IPS-15b (cell line): Measurements from ENCODE around the gene RDH11.

Experiments
- H3K27me3 ChIP-seq: one replicate; pipeline ENCODE4 v1.6.1; 2013; ENCODE audit warnings: low read length; ENCODE audit not compliant: control insufficient read depth, insufficient read depth
- H3K36me3 ChIP-seq: one replicate; pipeline ENCODE4 v1.6.1; 2013; ENCODE audit warnings: low read length; ENCODE audit not compliant: control insufficient read depth, insufficient read depth
- H3K4me1 ChIP-seq: one replicate; pipeline ENCODE4 v1.6.1; 2013; ENCODE audit warnings: mild to moderate bottlenecking, low read length; ENCODE audit not compliant: control insufficient read depth, insufficient read depth
- H3K4me3 ChIP-seq: one replicate; pipeline ENCODE4 v1.5.1; 2013; ENCODE audit warnings: low read depth, low read length
- H3K9ac ChIP-seq: one replicate; pipeline ENCODE4 v1.6.1; 2013; ENCODE audit warnings: low read depth, mild to moderate bottlenecking, low read length
- H3K9me3 ChIP-seq: one replicate; pipeline ENCODE4 v1.6.1; 2013; ENCODE audit warnings: mild to moderate bottlenecking, low read length; ENCODE audit not compliant: control insufficient read depth, insufficient read depth

RDH11 gene

GRCh38 chr14:67673451-67673850, 22.1 kb downstream of the RDH11 start:
- Histone ChIP-seq H3K4me3 (peak overlapping the region; percentile 63), H3K27me3 (no peaks in the 10 kb centered on the region), H3K4me1 (no peaks in the 10 kb centered on the region), H3K9me3 (no peaks in the 10 kb centered on the region), H3K36me3 (peaks cover 3% of the 10 kb centered on the region), H3K9ac (no peak overlapping the region)

GRCh38 chr14:67668559-67668958, 27.0 kb downstream of the RDH11 start:
- H3K4me3 ChIP-seq = no peak overlapping the region
- H3K9ac ChIP-seq = no peak overlapping the region
- no peaks in the 10 kb centered on the region for H3K36me3 ChIP-seq
- H3K9me3 ChIP-seq = no peaks in the 10 kb centered on the region
- no peaks in the 10 kb centered on the region for H3K27me3 ChIP-seq
- H3K4me1 ChIP-seq = no peaks in the 10 kb centered on the region

GRCh38 chr14:67666750-67667449, 28.7 kb downstream of the RDH11 start:
- H3K27me3 ChIP-seq = no peaks in the 10 kb centered on the region
- H3K9me3 ChIP-seq = no peaks in the 10 kb centered on the region
- H3K4me1 ChIP-seq = no peaks in the 10 kb centered on the region

GRCh38 chr14:67665868-67666267, 29.7 kb downstream of the RDH11 start:
- no peak overlapping the region for H3K4me3 ChIP-seq

More at GRCh38 chr14:67666750-67667449, 28.7 kb downstream of the RDH11 start:
- Histone ChIP-seq H3K9ac (no peak overlapping the region), H3K36me3 (no peaks in the 10 kb centered on the region), H3K4me3 (no peak overlapping the region)

GRCh38 chr14:67663633-67664032, 31.9 kb downstream of the RDH11 start:
- H3K36me3 ChIP-seq = no peaks in the 10 kb centered on the region
- no peak overlapping the region for H3K4me3 ChIP-seq

More at GRCh38 chr14:67665868-67666267, 29.7 kb downstream of the RDH11 start:
- H3K27me3 ChIP-seq = no peaks in the 10 kb centered on the region
- H3K4me1 ChIP-seq = no peaks in the 10 kb centered on the region
- H3K9me3 ChIP-seq = no peaks in the 10 kb centered on the region
- H3K36me3 ChIP-seq = no peaks in the 10 kb centered on the region
- no peak overlapping the region for H3K9ac ChIP-seq

GRCh38 chr14:67653651-67654280, 41.8 kb downstream of the RDH11 start:
- Histone ChIP-seq H3K9ac (no peak overlapping the region), H3K4me1 (no peaks in the 10 kb centered on the region), H3K9me3 (no peaks in the 10 kb centered on the region), H3K36me3 (peaks cover 9% of the 10 kb centered on the region), H3K27me3 (no peaks in the 10 kb centered on the region), H3K4me3 (no peak overlapping the region)

More at GRCh38 chr14:67663633-67664032, 31.9 kb downstream of the RDH11 start:
- Histone ChIP-seq H3K9ac (no peak overlapping the region), H3K4me1 (no peaks in the 10 kb centered on the region), H3K9me3 (no peaks in the 10 kb centered on the region), H3K27me3 (no peaks in the 10 kb centered on the region)

GRCh38 chr14:67652189-67652588, 43.4 kb downstream of the RDH11 start:
- no peak overlapping the region for H3K9ac ChIP-seq
- no peak overlapping the region for H3K4me3 ChIP-seq
- peaks cover 9% of the 10 kb centered on the region for H3K36me3 ChIP-seq
- H3K4me1 ChIP-seq = no peaks in the 10 kb centered on the region
- H3K9me3 ChIP-seq = no peaks in the 10 kb centered on the region
- no peaks in the 10 kb centered on the region for H3K27me3 ChIP-seq

- Histone ChIP-seq H3K36me3 (peaks cover 9% of the 10 kb centered on the region), H3K4me1 (no peaks in the 10 kb centered on the region), H3K9ac (no peak overlapping the region), H3K9me3 (no peaks in the 10 kb centered on the region), H3K4me3 (no peak overlapping the region), H3K27me3 (no peaks in the 10 kb centered on the region)
Observed at GRCh38 chr14:67650694-67651093, 44.9 kb downstream of the RDH11 start.

GRCh38 chr14:67650151-67650550, 45.4 kb downstream of the RDH11 start:
- peaks cover 9% of the 10 kb centered on the region for H3K36me3 ChIP-seq
- no peaks in the 10 kb centered on the region for H3K9me3 ChIP-seq
- H3K9ac ChIP-seq = no peak overlapping the region
- no peaks in the 10 kb centered on the region for H3K4me1 ChIP-seq
- no peaks in the 10 kb centered on the region for H3K27me3 ChIP-seq
- H3K4me3 ChIP-seq = no peak overlapping the region

- H3K4me3 ChIP-seq = no peak overlapping the region
Observed at GRCh38 chr14:67646131-67646530, 49.4 kb downstream of the RDH11 start.

GRCh38 chr14:67645414-67645813, 50.1 kb downstream of the RDH11 start:
- Histone ChIP-seq H3K27me3 (no peaks in the 10 kb centered on the region), H3K9me3 (no peaks in the 10 kb centered on the region), H3K36me3 (peaks cover 8% of the 10 kb centered on the region), H3K4me1 (peaks cover 4% of the 10 kb centered on the region), H3K9ac (no peak overlapping the region), H3K4me3 (no peak overlapping the region)

More at GRCh38 chr14:67646131-67646530, 49.4 kb downstream of the RDH11 start:
- no peaks in the 10 kb centered on the region for H3K27me3 ChIP-seq
- no peaks in the 10 kb centered on the region for H3K9me3 ChIP-seq
- no peak overlapping the region for H3K9ac ChIP-seq
- peaks cover 4% of the 10 kb centered on the region for H3K4me1 ChIP-seq
- H3K36me3 ChIP-seq = peaks cover 9% of the 10 kb centered on the region

GRCh38 chr14:67644428-67644827, 51.1 kb downstream of the RDH11 start:
- no peaks in the 10 kb centered on the region for H3K27me3 ChIP-seq
- H3K36me3 ChIP-seq = peaks cover 2% of the 10 kb centered on the region
- H3K9ac ChIP-seq = no peak overlapping the region
- H3K4me1 ChIP-seq = peaks cover 4% of the 10 kb centered on the region
- no peaks in the 10 kb centered on the region for H3K9me3 ChIP-seq
- no peak overlapping the region for H3K4me3 ChIP-seq
